SKM-1 (cell line): Measurements from ENCODE around the gene NAT16.
A peak's percentile ranks its signal among the peaks of the same experiment; 100 is the strongest.

ENCODE experiments used
- DNase-seq: peaks from one replicate; lab custom pipeline; 2025; ENCODE audit not compliant: unreplicated experiment; lab: John Stamatoyannopoulos, UW

Gene NAT16

GRCh38 chr7:101180130-101180755, at the start of gene NAT16:
Gene NAT16, minus strand, starts transcription at chr7:101180293. Its CDS starts 5,486 bp downstream, at chr7:101174807.
- DNase-seq = no peak

GRCh38 chr7:101226721-101227120, 46.6 kb upstream of the NAT16 start:
- DNase-seq = no peak

- DNase-seq = no peak
Measured at GRCh38 chr7:101225650-101226049, 45.6 kb upstream of the NAT16 start.

- DNase-seq = no peak
Measured at GRCh38 chr7:101223528-101223927, 43.4 kb upstream of the NAT16 start.

- DNase-seq = no peak
Measured at GRCh38 chr7:101222275-101222830, 42.3 kb upstream of the NAT16 start.

- DNase-seq = no peak
Measured at GRCh38 chr7:101220295-101220694, 40.2 kb upstream of the NAT16 start.

GRCh38 chr7:101218236-101219125, 38.4 kb upstream of the NAT16 start:
- no peak for DNase-seq

GRCh38 chr7:101217388-101218235, 37.5 kb upstream of the NAT16 start, which contains the start of the genes PLOD3 and ZNHIT1:
Gene PLOD3, minus strand, starts transcription at chr7:101217581. Its CDS starts 307 bp downstream, at chr7:101217274.
Gene ZNHIT1, plus strand, starts transcription at chr7:101218165. Its CDS starts 31 bp downstream, at chr7:101218196.
- DNase-seq = peak; percentile 99

GRCh38 chr7:101216860-101217387, 36.8 kb upstream of the NAT16 start:
- no peak for DNase-seq

GRCh38 chr7:101216001-101216859, 36.1 kb upstream of the NAT16 start:
- DNase-seq = no peak

- DNase-seq = no peak
Measured at GRCh38 chr7:101212014-101212413, 31.9 kb upstream of the NAT16 start.

- DNase-seq = no peak
Measured at GRCh38 chr7:101211501-101211900, 31.4 kb upstream of the NAT16 start.

- no peak for DNase-seq
Measured at GRCh38 chr7:101210143-101210542, 30.1 kb upstream of the NAT16 start.

GRCh38 chr7:101208794-101209193, 28.7 kb upstream of the NAT16 start:
- DNase-seq = no peak

- DNase-seq = no peak
Measured at GRCh38 chr7:101207459-101207858, 27.4 kb upstream of the NAT16 start.

- no peak for DNase-seq
Measured at GRCh38 chr7:101206665-101207042, 26.6 kb upstream of the NAT16 start.

GRCh38 chr7:101205901-101206664, 26.0 kb upstream of the NAT16 start:
- DNase-seq = no peak

- DNase-seq = peak; percentile 49
Measured at GRCh38 chr7:101203740-101204738, 23.9 kb upstream of the NAT16 start.
